Hematopoietic multipotent progenitor cell (in vitro differentiated cells): ENCODE results near the gene NDP. TPM values are rescaled to one million over a fixed set of nuclear protein-coding genes. Genes with fewer than 3 reads are reported as not detected.

Experiments used
- DNase-seq, 3 donors: peaks; one replicate each; pipeline ENCODE4 v3.0.0-alpha.2; 2011 to 2015; ENCODE audit warnings: low read depth in 2 of 3, low spot score in 2 of 3
- total RNA-seq: library from RNA; depleted of rRNA; stranded (reverse); fragments of >200 nt; gene quantifications from one replicate; pipeline ENCODE4 v1.2.3, GENCODE V29; 2012

Gene NDP
- total RNA-seq = not detected

GRCh38 chrX:43973249-43974099, at the start of gene NDP:
TSS of gene NDP (minus strand) at chrX:43973390. CDS start at chrX:43958645, 14,745 bp downstream.
- no peak for DNase-seq

GRCh38 chrX:44022964-44023363, 49.8 kb upstream of the NDP start:
- DNase-seq = no peak

DNA sequence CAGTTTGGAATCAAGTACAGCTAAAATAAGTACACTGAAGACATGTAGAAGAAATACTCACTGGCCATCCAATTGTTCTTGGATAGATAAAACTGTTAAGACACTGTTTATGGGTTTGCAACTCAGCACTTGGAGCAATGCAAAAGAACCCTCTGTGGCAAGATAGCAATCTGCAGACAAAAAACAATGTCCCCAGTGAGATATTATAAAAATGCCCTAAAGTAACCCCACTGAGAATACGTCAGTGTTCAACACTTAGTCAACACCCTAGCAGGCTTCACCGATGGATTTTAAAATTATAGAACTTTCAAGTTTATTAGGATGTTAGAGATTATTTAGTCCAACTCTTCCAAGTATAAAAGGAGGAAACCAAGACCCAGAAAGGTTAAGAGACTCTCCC, 47.5 kb upstream of the NDP start:
- DNase-seq = no peak

DNA sequence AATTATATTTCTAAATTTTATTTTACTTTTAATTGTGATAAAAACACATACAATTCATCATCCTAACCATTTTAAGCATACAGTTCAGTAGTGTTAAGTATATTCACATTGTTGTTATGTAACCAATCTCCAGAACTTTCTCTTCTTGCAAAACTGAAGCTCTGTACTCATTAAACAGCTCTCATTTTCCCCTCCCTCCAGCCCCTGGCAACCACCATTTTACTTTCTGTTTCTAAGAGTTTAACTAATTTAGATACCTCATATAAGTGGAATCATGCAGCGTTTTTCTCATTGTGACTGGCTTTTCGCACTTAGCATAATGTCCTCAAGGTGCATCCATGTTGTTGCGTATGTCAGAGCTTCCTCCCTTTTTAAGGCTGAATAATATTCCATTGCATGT, 46.7 kb upstream of the NDP start:
- DNase-seq = no peak

DNA sequence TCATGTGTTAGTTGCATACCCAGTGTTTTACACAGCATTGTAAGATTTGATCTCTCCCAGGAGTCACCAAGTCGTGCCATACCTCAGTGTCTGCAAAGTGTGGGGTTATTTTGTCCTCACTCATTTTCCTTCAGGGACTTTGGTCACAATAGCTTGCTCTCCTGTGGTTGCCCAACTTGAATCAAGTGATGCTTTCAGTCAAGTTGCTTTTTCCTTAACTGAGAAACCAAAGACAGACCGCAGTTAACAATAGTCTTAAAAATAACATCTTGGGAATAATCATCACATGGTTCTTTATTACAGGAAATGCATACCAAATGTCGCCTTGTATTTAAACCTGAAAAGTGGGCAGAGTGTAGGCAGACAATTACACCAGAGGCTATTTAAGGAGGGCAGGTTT, 44.5 kb upstream of the NDP start:
- DNase-seq = no peak

- no peak for DNase-seq
Measured at GRCh38 chrX:44016906-44017305, 43.7 kb upstream of the NDP start.

GRCh38 chrX:44012484-44013096, 39.4 kb upstream of the NDP start:
- DNase-seq = peak in 2 of 3 donors; percentile 81 to 82

DNA sequence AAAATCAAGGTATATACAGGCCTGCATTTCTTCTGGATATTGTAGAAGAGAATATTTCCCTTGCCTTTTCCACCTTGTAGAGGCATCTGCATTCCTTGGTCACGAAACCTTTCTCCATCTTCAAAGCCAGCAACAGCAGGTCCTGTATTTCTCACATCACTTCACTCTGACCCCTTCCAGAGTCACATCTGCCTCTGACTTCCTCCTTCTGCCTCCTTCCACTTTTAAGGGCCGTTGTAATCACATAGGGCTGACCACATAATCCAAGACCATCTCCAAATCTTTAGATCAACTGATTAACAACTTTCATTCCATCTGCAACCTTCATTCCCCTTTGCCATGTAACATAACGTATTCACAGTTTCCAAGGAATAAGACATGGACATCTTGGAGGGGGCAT, 38.3 kb upstream of the NDP start:
- peak in 2 of 3 donors; percentile 3 to 40 for DNase-seq

DNA sequence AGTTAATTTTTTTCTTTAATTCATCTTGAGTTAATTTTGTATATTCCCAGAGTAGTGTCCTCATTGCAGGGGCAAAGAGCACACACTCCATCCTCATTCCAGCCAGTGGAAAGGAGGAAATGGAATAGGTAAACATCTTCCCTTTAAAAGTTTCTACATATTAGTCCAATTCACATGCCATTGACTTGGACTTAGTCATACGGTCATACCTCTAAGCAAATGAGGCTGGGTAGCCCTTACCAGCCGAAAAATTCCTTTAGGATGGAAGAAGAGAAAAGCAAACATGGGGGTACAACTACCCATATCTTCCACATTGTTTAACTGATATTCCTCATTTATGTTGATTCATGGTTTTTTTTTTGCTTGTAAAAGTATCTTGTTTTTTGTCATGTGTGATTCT, 37.4 kb upstream of the NDP start:
- no peak for DNase-seq

DNA sequence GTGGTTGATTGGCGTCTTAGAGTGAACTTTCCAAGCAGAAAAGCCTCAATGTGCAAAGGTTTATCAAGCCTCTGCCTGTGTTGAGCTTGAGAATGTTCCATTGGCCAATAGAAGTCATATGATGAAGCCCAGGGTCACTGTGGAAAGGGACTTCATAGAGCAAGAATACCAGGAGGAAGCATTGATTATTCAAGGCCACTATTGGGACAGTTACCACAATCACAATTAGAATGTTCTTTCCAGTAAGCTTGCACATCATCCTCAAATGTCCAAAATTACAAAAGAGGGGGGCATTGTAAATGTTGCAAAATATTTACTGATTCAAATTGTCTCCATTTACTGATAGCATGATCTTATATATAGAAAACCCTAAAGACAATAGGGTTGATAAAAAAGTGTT, 32.9 kb upstream of the NDP start:
- no peak for DNase-seq

- DNase-seq = no peak
Measured at GRCh38 chrX:44003975-44004374, 30.8 kb upstream of the NDP start.

DNA sequence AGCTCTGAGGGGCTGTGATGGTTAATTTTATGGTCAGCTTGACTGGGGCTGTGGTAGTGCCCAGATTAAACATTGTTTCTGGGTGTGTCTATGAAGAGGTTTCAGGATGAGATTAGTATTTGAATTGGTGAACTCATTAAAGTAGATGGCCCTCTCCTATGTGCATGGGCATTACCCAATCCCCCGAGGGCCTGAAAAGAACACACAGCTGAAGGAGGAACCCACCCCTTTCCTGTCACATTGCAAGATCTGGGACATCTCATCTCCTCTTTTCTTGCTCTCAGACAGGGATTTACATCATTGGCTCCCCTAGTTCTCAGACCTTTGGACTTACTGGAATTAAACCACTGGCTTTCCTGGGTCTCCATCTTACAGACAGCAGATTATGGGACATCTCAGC, 29.4 kb upstream of the NDP start:
- DNase-seq = no peak

GRCh38 chrX:43998374-43998773, 25.2 kb upstream of the NDP start:
- no peak for DNase-seq

DNA sequence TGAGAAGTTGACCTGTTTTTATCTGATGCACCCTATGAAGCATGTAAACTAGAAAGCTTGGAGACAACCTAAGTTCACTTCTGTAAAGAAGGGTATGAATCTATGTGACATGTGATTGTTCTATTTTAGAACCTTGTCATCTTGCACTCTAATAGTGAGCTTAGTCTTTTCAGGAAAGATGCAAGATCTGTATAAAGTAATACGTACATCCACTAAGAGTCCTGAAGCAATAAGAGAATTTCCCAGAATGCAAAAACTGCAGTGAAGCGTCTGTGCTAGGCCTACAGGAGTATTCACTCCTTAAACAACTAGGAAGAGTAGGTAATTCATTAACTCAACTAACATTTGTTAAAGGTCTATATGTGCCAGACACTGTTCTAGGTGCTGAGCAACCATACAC, 23.3 kb upstream of the NDP start:
- no peak for DNase-seq

- DNase-seq = no peak
Measured at GRCh38 chrX:43986083-43986482, 12.9 kb upstream of the NDP start.

DNA sequence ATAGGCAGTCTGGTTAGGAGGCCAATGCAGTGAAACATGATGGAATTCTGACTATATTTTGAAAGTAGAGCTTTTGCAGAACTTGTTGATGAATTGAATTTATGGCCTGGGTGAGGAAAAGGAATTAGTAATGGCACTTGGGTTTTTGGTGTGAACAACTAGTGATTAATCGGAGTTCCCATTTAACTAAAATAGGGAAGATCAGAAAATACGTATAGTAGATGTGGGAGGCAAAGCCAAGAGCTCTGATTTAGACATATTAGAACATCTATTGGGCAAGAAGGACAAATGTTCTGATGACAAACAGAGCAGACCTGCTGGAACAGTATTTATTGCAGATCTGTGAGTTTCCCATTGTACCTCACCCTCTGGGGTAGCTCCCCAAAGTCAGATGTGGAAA, 12.3 kb upstream of the NDP start:
- no peak for DNase-seq

GRCh38 chrX:43978226-43978625, 5.0 kb upstream of the NDP start:
- DNase-seq = no peak

DNA sequence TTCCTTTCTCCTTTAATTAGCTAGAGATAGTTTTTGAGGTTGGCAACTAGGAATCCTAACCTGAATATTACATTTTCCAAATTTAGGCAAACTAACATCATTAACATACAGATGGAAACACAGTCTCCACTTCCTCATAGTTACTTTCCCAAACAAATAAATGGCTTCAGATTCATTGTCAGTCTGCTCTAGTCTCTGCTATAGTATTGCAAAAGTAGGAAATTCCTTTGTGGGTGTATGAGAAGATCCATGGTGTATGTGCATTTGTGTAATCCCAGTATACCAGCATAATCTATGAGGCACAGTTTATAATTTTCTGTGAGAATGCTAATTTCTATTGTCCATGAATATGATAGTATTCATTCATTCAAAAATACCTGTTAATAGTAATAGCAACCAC, 3.0 kb upstream of the NDP start:
- DNase-seq = no peak

DNA sequence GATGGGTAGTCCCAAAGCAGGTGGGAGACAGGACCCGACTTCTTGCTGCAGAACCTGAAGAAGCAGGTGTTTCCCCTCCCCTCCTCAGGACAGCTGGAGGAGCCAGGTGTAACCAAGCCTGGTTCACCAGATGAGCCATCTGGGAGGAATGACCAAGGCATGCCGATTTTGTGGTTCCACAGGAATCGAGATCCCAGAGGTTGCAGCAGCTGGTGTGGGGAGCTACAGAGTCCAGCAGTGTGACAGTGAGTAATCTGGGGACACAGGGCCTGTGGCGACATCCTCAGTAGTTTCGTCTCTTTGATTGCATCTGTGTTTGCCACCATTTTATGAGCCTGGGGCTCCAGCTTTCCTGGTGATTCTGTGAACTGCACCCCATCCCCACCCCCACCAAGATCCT, 2.6 kb upstream of the NDP start:
- DNase-seq = no peak

- DNase-seq = no peak
Measured at GRCh38 chrX:43974741-43975465, 1.7 kb upstream of the NDP start.

DNA sequence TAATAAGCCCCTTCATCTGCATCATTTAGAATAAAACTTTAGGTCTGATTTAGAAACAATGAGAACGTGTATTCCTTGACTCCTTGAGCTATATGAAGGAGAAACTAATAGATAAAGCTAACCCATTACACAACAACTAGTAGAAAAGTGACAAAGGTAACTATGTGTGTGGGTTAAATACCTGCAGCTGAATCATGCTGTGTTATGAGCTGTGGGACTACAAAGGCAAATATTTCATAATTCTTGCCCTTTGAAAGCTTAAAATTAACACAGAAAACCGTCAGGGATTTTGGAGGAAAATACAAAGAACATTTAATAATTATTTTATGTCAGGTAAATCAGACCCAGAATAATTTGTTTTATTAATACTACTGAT, 898 bp upstream of the NDP start:
- no peak for DNase-seq
